A549 (cell line): Measurements from ENCODE around the gene ITGAV.

Experiments used
- CHD2 ChIP-seq: fragments of 150-350 bp; IDR thresholded peaks from 2 replicates; pipeline ENCODE4 v1.6.1; 2014; ENCODE audit warnings: low read length; ENCODE audit not compliant: partially characterized antibody
- ESRRA ChIP-seq: fragments of 150-350 bp; IDR thresholded peaks from 2 replicates; pipeline ENCODE4 v1.6.1; 2014; ENCODE audit warnings: mild to moderate bottlenecking, low read length, borderline replicate concordance
- JUNB ChIP-seq: fragments of >200 bp; sonication (Bioruptor Twin); formaldehyde crosslinking; IDR thresholded peaks from 2 replicates; pipeline ENCODE4 v1.6.1; 2016
- KDM1A ChIP-seq: fragments of 200-600 bp; sonication (generic); IDR thresholded peaks from 2 replicates; pipeline ENCODE4 v1.6.1; 2016; ENCODE audit warnings: low read depth, mild to moderate bottlenecking
- KDM5A ChIP-seq: fragments of 200-600 bp; sonication (generic); IDR thresholded peaks from 2 replicates; pipeline ENCODE4 v1.6.1; 2016; ENCODE audit warnings: antibody characterized with exemption, mild to moderate bottlenecking
- MAFK ChIP-seq: fragments of 450-650 bp; IDR thresholded peaks from 2 replicates; pipeline ENCODE4 v1.6.1; 2014; ENCODE audit not compliant: partially characterized antibody
- NFE2L2 ChIP-seq: fragments of 150-350 bp; conservative IDR thresholded peaks from 2 replicates; pipeline ENCODE4 v1.6.1; 2014; ENCODE audit warnings: low read length
- NR3C1 ChIP-seq: fragments of >200 bp; sonication (Bioruptor Twin); formaldehyde crosslinking; IDR thresholded peaks from 3 replicates; pipeline ENCODE4 v1.6.1; 2017
- PHF8 ChIP-seq: fragments of 200-600 bp; sonication (generic); IDR thresholded peaks from 2 replicates; pipeline ENCODE4 v1.6.1; 2016; ENCODE audit warnings: low read depth, mild to moderate bottlenecking, antibody characterized with exemption, moderate library complexity, borderline replicate concordance
- POLR2A ChIP-seq: IDR thresholded peaks from 2 replicates; pipeline ENCODE4 v1.6.1; 2012; ENCODE audit warnings: mild to moderate bottlenecking, low read length
- TF ChIP-seq, protein P1 (sequence below): fragments of >200 bp; sonication (Bioruptor Twin); formaldehyde crosslinking; IDR thresholded peaks from 3 replicates; pipeline ENCODE4 v1.5.1; 2016
- TF ChIP-seq, protein P2 (sequence below): IDR thresholded peaks from 2 replicates; pipeline ENCODE4 v1.6.1; 2012

DNA sequence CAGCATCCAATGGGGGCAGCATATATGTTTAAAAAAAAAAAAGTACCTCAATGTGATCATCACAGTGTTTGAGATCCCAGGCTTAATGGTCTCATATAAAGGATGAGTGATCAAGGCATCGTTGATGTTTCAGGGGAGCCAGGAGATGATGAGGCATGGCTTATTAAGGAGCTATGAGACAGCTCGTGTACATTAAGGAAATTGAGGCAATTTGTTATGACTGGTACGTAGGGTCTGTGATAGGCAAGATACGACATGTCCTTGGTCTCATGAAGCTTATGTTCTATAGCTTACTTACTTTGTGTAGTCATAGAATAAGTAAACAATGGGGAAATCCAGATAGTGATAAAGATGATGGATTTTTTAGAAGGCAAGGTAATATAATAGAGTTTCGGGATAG, 54.9 kb downstream of the ITGAV start:
- TF ChIP-seq, protein P1, sequence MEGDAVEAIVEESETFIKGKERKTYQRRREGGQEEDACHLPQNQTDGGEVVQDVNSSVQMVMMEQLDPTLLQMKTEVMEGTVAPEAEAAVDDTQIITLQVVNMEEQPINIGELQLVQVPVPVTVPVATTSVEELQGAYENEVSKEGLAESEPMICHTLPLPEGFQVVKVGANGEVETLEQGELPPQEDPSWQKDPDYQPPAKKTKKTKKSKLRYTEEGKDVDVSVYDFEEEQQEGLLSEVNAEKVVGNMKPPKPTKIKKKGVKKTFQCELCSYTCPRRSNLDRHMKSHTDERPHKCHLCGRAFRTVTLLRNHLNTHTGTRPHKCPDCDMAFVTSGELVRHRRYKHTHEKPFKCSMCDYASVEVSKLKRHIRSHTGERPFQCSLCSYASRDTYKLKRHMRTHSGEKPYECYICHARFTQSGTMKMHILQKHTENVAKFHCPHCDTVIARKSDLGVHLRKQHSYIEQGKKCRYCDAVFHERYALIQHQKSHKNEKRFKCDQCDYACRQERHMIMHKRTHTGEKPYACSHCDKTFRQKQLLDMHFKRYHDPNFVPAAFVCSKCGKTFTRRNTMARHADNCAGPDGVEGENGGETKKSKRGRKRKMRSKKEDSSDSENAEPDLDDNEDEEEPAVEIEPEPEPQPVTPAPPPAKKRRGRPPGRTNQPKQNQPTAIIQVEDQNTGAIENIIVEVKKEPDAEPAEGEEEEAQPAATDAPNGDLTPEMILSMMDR, result no peak
- TF ChIP-seq JUNB (no peak), CHD2 (no peak), POLR2A (no peak), ESRRA (no peak), PHF8 (no peak), NFE2L2 (no peak), MAFK (no peak), KDM5A (no peak), KDM1A (no peak), NR3C1 (no peak)
- TF ChIP-seq, protein P2, sequence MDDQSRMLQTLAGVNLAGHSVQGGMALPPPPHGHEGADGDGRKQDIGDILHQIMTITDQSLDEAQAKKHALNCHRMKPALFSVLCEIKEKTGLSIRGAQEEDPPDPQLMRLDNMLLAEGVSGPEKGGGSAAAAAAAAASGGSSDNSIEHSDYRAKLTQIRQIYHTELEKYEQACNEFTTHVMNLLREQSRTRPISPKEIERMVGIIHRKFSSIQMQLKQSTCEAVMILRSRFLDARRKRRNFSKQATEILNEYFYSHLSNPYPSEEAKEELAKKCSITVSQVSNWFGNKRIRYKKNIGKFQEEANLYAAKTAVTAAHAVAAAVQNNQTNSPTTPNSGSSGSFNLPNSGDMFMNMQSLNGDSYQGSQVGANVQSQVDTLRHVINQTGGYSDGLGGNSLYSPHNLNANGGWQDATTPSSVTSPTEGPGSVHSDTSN, result no peak
